Loucy (cell line): ENCODE data around the gene SBF2.

Experiments
- H2AFZ ChIP-seq: fragments of 200-600 bp; sonication (generic); 2 replicates; pipeline ENCODE4 v1.6.0; 2016; ENCODE audit warnings: antibody characterized with exemption, mild to moderate bottlenecking, low read length, moderate library complexity
- H3F3A ChIP-seq: fragments of 200-600 bp; 2 replicates; pipeline ENCODE4 v1.6.0; 2016; ENCODE audit warnings: antibody characterized with exemption, low read depth, mild to moderate bottlenecking
- H3K27me3 ChIP-seq: fragments of 200-600 bp; sonication (generic); 2 replicates; pipeline ENCODE4 v1.6.1; 2014; ENCODE audit warnings: low read length, mild to moderate bottlenecking; ENCODE audit not compliant: insufficient read depth, poor library complexity, severe bottlenecking
- H3K36me3 ChIP-seq: fragments of 200-600 bp; sonication (generic); 2 replicates; pipeline ENCODE4 v1.6.1; 2016; ENCODE audit warnings: low read length; ENCODE audit not compliant: insufficient read depth
- H3K4me1 ChIP-seq: fragments of 200-600 bp; sonication (generic); 2 replicates; pipeline ENCODE4 v1.5.1; 2014; ENCODE audit warnings: low read length, mild to moderate bottlenecking; ENCODE audit not compliant: insufficient read depth, poor library complexity, severe bottlenecking
- H3K4me2 ChIP-seq: fragments of 200-600 bp; sonication (generic); 2 replicates; pipeline ENCODE4 v1.6.0; 2014; ENCODE audit warnings: antibody characterized with exemption, low read length, low read depth, mild to moderate bottlenecking; ENCODE audit not compliant: poor library complexity, severe bottlenecking
- H3K4me3 ChIP-seq: fragments of 200-600 bp; sonication (generic); 2 replicates; pipeline ENCODE4 v1.5.1; 2014; ENCODE audit warnings: low read length, mild to moderate bottlenecking, mixed read lengths; ENCODE audit not compliant: poor library complexity, severe bottlenecking
- H3K79me2 ChIP-seq: fragments of 200-600 bp; sonication (generic); 2 replicates; pipeline ENCODE4 v1.6.1; 2014; ENCODE audit warnings: low read length; ENCODE audit not compliant: insufficient read depth
- H3K9ac ChIP-seq: fragments of 200-600 bp; sonication (generic); 2 replicates; pipeline ENCODE4 v1.6.0; 2014; ENCODE audit warnings: mild to moderate bottlenecking, low read depth, low read length, moderate library complexity; ENCODE audit not compliant: poor library complexity, severe bottlenecking
- H3K9me2 ChIP-seq: fragments of 200-600 bp; sonication (generic); replicated peaks from 2 replicates; pipeline ENCODE4 v1.6.1; 2016; ENCODE audit warnings: low read depth, low read length, mixed read lengths
- H3K9me3 ChIP-seq: fragments of 200-600 bp; sonication (generic); 2 replicates; pipeline ENCODE4 v1.6.1; 2014; ENCODE audit warnings: mild to moderate bottlenecking, antibody characterized with exemption, low read length, low read depth; ENCODE audit not compliant: insufficient read depth
- H4K20me1 ChIP-seq: fragments of 200-600 bp; sonication (generic); 2 replicates; pipeline ENCODE4 v1.6.0; 2014; ENCODE audit warnings: antibody characterized with exemption, low read length, mild to moderate bottlenecking; ENCODE audit not compliant: insufficient read depth, poor library complexity, severe bottlenecking
- CTCF ChIP-seq: fragments of 200-600 bp; sonication (generic); conservative IDR thresholded peaks from 2 replicates; pipeline ENCODE4 v1.5.1; 2014; ENCODE audit warnings: mild to moderate bottlenecking, antibody characterized with exemption, low read length
- EZH2phosphoT487 ChIP-seq: fragments of 200-600 bp; IDR thresholded peaks from 2 replicates; pipeline ENCODE4 v1.6.1; 2018; ENCODE audit warnings: antibody characterized with exemption, mild to moderate bottlenecking, moderate library complexity, borderline replicate concordance

Gene SBF2

GRCh38 chr11:9823887-9824385, 470.1 kb downstream of the SBF2 start:
- Histone ChIP-seq H2AFZ (no peak overlapping the region), H3K9me3 (no peaks in the 10 kb centered on the region), H3K4me1 (no peaks in the 10 kb centered on the region), H3K4me2 (no peak overlapping the region), H3F3A (no peaks in the 10 kb centered on the region), H4K20me1 (no peaks in the 10 kb centered on the region), H3K9ac (no peak overlapping the region), H3K9me2 (no peaks in the 10 kb centered on the region), H3K79me2 (no peaks in the 10 kb centered on the region), H3K36me3 (no peaks in the 10 kb centered on the region), H3K27me3 (no peaks in the 10 kb centered on the region), H3K4me3 (no peak overlapping the region)
- TF ChIP-seq CTCF: no peak
- no peak for TF ChIP-seq EZH2phosphoT487

GRCh38 chr11:9823439-9823838, 470.6 kb downstream of the SBF2 start:
- no peak overlapping the region for H3K4me2 ChIP-seq
- H3K9me2 ChIP-seq: no peaks in the 10 kb centered on the region
- no peaks in the 10 kb centered on the region for H3K27me3 ChIP-seq
- TF ChIP-seq EZH2phosphoT487 (no peak), CTCF (no peak)
- H3K4me3 ChIP-seq: no peak overlapping the region
- no peak overlapping the region for H3K9ac ChIP-seq
- H3K36me3 ChIP-seq: no peaks in the 10 kb centered on the region
- H3K79me2 ChIP-seq: no peaks in the 10 kb centered on the region
- no peak overlapping the region for H2AFZ ChIP-seq
- H3K4me1 ChIP-seq: no peaks in the 10 kb centered on the region
- no peaks in the 10 kb centered on the region for H3F3A ChIP-seq
- H4K20me1 ChIP-seq: no peaks in the 10 kb centered on the region
- H3K9me3 ChIP-seq: no peaks in the 10 kb centered on the region

GRCh38 chr11:9821008-9821752, 472.8 kb downstream of the SBF2 start:
- Histone ChIP-seq H3K9ac (no peak overlapping the region), H3K36me3 (no peaks in the 10 kb centered on the region), H3K9me3 (no peaks in the 10 kb centered on the region), H4K20me1 (no peaks in the 10 kb centered on the region), H3F3A (no peaks in the 10 kb centered on the region), H3K79me2 (no peaks in the 10 kb centered on the region), H3K4me2 (no peak overlapping the region), H3K27me3 (no peaks in the 10 kb centered on the region), H3K4me3 (no peak overlapping the region), H3K9me2 (0 out of 2 replicates have a peak, but pooled peaks cover under 1% of the 10 kb centered on the region), H3K4me1 (no peaks in the 10 kb centered on the region), H2AFZ (no peak overlapping the region)
- TF ChIP-seq EZH2phosphoT487 (no peak), CTCF (no peak)
